Stimulated activated CD8-positive, alpha-beta memory T cell treated with anti-CD3 and anti-CD28 coated beads, Interleukin-7, amount 100 ng/mL, for 48 hours (primary cell): ENCODE data around the gene BCL7A.
"Not testable (repeated sequence)": the region's sequence is repeated elsewhere in the genome, so short reads cannot be mapped to it uniquely, and the experiment has no call there.

ENCODE experiments used
- DNase-seq, 2 donors: peaks; one replicate each; pipeline ENCODE4 v3.0.0-alpha.2; 2020; ENCODE audit warnings: low read depth in 1 of 2; ENCODE audit errors: extremely low read depth in 1 of 2

Gene BCL7A

GRCh38 chr12:122051231-122051876 is 29.7 kb downstream of the BCL7A start:
- no peak for DNase-seq

DNA sequence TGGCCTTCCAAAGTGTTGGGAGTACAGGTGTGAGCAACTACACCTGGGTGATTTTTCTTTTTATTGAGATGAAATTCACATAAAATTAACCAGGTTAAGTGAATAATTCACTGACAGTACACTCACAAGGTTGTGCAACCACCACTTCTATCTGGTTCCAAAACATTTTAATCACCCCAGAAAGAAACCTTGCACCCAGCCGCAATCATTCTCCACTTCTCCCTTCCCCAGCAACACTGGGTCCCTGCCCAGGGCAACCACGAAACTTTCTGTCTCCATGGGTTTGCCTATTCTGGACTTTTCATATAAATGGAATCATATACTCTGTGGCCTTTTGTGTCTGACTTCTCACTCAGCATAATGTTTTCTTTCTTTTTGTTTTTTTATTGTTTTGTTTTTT is 30.6 kb downstream of the BCL7A start:
- no peak for DNase-seq

DNA sequence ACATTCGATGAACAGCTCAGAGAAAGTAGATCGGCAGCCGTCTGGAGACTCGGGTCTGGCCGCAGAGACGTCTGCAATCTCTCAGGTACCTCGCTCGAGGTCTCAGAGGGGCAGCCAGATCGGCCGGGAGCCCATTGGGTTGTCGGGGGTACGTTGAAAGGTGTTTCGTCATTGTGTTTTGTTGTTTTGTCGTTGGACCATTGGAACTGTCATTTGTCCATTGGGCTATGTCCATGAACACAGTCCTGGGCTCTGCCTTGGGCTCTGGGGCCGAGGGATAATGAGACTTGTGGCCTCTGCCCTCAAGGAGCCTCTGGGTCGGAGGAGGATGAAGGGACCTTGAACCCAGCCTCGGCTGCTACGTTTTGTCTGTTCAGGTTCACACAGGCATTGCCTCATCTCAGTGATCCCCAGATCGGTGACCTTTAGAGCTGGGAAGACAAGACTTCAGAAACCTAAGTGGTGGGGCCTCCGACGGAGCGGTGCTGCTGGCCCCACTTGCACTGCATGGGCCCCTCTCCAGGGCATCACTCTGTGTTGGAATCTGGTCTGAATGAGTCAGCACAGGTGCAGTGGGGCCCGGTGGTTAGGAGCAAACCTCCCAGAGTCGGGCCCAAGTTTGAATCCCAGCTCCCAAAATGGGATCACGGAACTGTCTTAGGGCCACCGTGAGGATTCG is 33.3 kb downstream of the BCL7A start:
- no peak for DNase-seq

GRCh38 chr12:122056406-122056805 is 34.7 kb downstream of the BCL7A start:
- not testable (repeated sequence) for DNase-seq

DNA sequence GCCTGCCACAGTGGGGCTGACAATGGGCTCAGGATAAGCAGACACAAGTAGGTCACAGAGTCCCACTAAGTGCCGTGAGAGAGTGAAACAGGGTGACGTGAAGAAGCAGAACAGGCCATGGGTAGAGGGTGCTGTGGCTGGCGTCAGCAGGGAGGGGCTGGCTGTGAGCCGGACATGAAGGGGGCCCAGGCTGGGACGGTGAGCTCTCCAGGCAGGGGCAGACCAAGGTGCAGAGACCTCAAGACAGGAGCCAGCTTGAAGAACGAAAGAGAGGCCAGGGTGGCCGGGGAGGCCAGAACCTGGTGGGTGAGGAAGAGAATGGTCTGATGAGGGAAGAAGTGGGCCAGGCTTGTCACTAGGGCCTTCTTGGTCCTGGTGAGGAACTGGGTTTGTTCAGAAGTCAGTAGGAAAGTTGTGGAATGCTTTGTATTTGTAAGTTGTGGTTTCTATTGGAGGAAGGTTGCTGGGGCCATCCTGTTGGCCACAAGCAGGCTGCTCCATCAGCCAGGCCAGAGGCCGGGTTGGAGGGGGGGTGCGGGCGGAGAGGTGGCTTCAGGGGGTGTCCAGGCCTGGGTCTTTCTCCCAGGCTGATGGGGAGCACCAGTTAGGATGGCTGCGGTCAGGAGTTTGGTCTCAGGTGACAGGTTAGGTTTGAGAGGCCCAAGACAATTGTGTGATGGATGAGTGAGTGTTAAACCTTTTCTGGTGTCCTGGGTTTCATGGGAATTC is 35.5 kb downstream of the BCL7A start:
- no peak for DNase-seq

GRCh38 chr12:122057769-122058168 is 36.1 kb downstream of the BCL7A start:
- DNase-seq, result no peak

GRCh38 chr12:122058549-122059149 is 37.0 kb downstream of the BCL7A start:
- DNase-seq, result no peak

- DNase-seq, result no peak
These were observed 37.7 kb downstream of the BCL7A start for GRCh38 chr12:122059203-122059960.

- no peak for DNase-seq
These were observed 38.4 kb downstream of the BCL7A start for GRCh38 chr12:122060081-122060501.

GRCh38 chr12:122061253-122061652 is 39.6 kb downstream of the BCL7A start:
- DNase-seq, result no peak

DNA sequence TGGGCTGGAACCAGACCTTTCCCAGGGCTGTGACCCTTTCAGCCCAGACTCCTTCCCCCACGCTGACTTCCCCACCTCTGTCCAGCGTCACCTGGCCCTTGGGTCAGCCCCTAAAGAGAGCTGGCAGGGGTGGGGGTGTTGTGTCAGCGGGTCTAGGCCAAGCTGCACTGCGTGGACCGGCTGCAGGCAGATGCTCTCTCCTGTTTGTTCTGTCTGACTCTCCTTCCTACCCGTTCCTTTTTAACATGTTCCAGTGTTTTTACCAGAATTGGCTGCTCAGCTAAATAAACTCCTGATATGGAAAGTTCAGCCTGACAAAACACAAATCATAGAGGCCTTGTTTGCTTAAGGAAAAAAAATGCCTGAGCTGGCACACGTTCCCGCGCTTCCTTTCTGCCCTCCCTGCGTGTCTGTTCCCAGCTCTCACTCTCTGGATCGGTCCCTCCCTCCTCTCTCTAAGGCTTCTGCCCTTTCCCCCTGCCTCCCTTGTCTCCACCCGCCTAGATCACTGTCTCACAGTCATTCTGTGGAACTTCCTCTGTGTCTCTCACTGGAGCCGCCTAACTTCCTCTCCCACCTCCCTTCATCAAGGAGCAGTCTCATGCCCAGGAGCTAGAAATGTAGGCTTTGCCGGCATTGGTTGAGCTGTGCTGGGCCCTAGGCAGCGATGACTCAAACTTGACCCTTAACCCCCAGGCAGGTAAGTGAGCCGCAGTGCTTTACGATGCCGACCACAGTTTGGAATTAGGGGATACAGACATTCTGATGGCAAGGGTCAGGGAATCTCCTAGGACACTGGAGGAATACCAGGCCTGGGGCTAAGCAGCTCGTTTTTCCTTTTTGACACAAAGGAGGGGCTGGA is 41.4 kb downstream of the BCL7A start:
- no peak for DNase-seq

GRCh38 chr12:122063694-122064024 is 42.0 kb downstream of the BCL7A start:
- no peak for DNase-seq

GRCh38 chr12:122064025-122064777 is 42.5 kb downstream of the BCL7A start:
- DNase-seq, result peak in 1 of 2 donors; percentile 45

GRCh38 chr12:122064780-122065588 is 43.3 kb downstream of the BCL7A start:
- no peak for DNase-seq

DNA sequence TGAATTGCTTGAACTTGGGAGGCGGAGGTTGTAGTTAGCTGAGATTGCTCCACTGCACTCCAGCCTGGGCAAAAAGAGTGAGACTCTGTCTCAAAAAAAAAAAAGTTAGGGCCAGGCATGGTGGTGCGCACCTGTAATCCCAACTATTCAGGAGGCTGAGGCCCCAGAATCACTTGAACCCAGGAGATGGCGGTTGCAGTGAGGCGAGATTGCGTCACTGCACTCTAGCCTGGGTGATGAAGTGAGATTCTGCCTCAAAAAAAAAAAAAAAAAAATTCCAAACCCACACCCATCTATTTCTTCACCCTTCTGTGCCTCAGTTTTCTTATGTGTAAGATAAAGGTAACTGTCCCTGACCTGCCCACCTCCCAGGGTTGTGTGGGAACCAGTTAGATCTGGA is 45.9 kb downstream of the BCL7A start:
- DNase-seq, result no peak

GRCh38 chr12:122067966-122068365 is 46.3 kb downstream of the BCL7A start:
- no peak for DNase-seq

GRCh38 chr12:122072031-122072970 is 50.6 kb downstream of the BCL7A start:
- DNase-seq, result no peak
